IPS-15b (cell line): ENCODE results near the gene MED15.
"Not testable (repeated sequence)": the region's sequence is repeated elsewhere in the genome, so short reads cannot be mapped to it uniquely, and the experiment has no call there.

Source experiments
- H3K27me3 ChIP-seq: one replicate; pipeline ENCODE4 v1.6.1; 2013; ENCODE audit warnings: low read length; ENCODE audit not compliant: control insufficient read depth, insufficient read depth
- H3K36me3 ChIP-seq: one replicate; pipeline ENCODE4 v1.6.1; 2013; ENCODE audit warnings: low read length; ENCODE audit not compliant: control insufficient read depth, insufficient read depth
- H3K4me1 ChIP-seq: one replicate; pipeline ENCODE4 v1.6.1; 2013; ENCODE audit warnings: mild to moderate bottlenecking, low read length; ENCODE audit not compliant: control insufficient read depth, insufficient read depth
- H3K4me3 ChIP-seq: one replicate; pipeline ENCODE4 v1.5.1; 2013; ENCODE audit warnings: low read depth, low read length
- H3K9ac ChIP-seq: one replicate; pipeline ENCODE4 v1.6.1; 2013; ENCODE audit warnings: low read depth, mild to moderate bottlenecking, low read length
- H3K9me3 ChIP-seq: one replicate; pipeline ENCODE4 v1.6.1; 2013; ENCODE audit warnings: mild to moderate bottlenecking, low read length; ENCODE audit not compliant: control insufficient read depth, insufficient read depth

The MED15 gene

GRCh38 chr22:20588092-20588842 lies 80.9 kb downstream of the MED15 start:
- Histone ChIP-seq H3K4me3 (no peak overlapping the region), H3K27me3 (no peaks in the 10 kb centered on the region), H3K9ac (no peak overlapping the region), H3K9me3 (no peaks in the 10 kb centered on the region), H3K4me1 (no peaks in the 10 kb centered on the region), H3K36me3 (peaks cover 38% of the 10 kb centered on the region)

DNA sequence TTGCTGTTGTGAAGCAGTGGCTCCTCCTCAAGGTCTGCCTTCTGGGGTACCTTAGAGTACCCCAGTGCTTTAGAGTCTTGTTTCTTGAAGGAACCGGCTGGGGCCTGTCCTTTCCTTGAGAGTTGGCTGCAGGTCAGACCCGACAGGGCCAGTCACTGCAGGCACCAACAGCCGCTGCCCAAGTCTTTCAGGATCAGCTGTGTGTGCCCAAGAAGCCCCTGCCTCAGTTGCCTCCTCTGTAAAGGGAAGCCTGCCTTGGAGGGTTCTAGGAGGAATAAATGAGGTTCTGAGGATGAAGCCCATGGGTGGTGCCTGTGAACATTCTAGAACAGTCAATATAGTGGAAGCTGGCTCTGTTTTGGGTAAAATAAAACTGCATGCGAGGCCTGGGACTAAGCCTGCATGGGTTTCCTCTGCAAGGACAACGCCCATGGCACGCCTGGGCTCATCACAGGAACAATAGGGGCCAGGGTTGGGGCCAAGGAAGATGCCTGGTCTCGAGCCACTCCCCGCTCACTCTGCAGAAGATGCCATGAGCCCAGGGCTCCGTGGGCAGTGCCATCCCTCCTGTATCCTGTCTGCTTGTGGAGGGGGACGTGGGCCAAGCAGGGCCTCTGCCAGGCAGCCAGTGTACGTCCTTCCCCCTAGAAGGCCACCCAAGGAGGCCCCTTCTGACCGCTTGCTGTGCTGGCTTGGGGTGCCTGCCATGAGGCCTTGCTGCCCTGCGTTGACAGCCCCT lies 81.6 kb downstream of the MED15 start:
- peaks cover 32% of the 10 kb centered on the region for H3K36me3 ChIP-seq
- no peak overlapping the region for H3K9ac ChIP-seq
- H3K4me1 ChIP-seq, result no peaks in the 10 kb centered on the region
- H3K9me3 ChIP-seq, result no peaks in the 10 kb centered on the region
- no peak overlapping the region for H3K4me3 ChIP-seq
- no peaks in the 10 kb centered on the region for H3K27me3 ChIP-seq

GRCh38 chr22:20589614-20590476 lies 82.4 kb downstream of the MED15 start:
- H3K9me3 ChIP-seq, result no peaks in the 10 kb centered on the region
- H3K4me3 ChIP-seq, result no peak overlapping the region
- H3K4me1 ChIP-seq, result no peaks in the 10 kb centered on the region
- H3K36me3 ChIP-seq, result peaks cover 23% of the 10 kb centered on the region
- H3K27me3 ChIP-seq, result no peaks in the 10 kb centered on the region
- H3K9ac ChIP-seq, result no peak overlapping the region

GRCh38 chr22:20590477-20591294 lies 83.3 kb downstream of the MED15 start:
- H3K9ac ChIP-seq, result no peak overlapping the region
- peaks cover 15% of the 10 kb centered on the region for H3K36me3 ChIP-seq

DNA sequence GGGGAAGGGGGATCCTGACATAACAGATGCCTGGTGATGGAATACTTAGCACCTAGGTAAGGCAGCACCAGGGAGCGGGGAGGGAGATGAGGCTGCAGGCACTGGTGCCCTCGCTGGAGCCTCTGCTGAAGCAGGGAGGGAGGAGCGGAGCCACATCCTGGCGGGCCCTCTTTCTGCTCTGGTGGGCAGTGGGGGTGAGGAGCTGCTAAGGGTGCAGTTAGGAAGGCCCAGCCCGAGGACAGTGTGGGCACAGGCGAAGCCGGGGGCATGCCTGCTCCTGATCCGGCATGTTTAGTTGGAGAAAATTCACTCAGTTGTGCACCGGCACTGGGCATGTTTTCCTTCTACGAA lies 83.9 kb downstream of the MED15 start:
- Histone ChIP-seq H3K9me3 (no peaks in the 10 kb centered on the region), H3K36me3 (peaks cover 9% of the 10 kb centered on the region), H3K4me3 (no peak overlapping the region), H3K9ac (no peak overlapping the region), H3K27me3 (no peaks in the 10 kb centered on the region), H3K4me1 (no peaks in the 10 kb centered on the region)

More at GRCh38 chr22:20590477-20591294, 83.3 kb downstream of the MED15 start:
- H3K9me3 ChIP-seq, result no peaks in the 10 kb centered on the region
- no peaks in the 10 kb centered on the region for H3K4me1 ChIP-seq
- H3K27me3 ChIP-seq, result no peaks in the 10 kb centered on the region
- H3K4me3 ChIP-seq, result no peak overlapping the region

GRCh38 chr22:20591660-20592310 lies 84.4 kb downstream of the MED15 start:
- Histone ChIP-seq H3K4me3 (no peak overlapping the region), H3K36me3 (peaks cover 4% of the 10 kb centered on the region), H3K9me3 (no peaks in the 10 kb centered on the region), H3K9ac (no peak overlapping the region), H3K27me3 (no peaks in the 10 kb centered on the region), H3K4me1 (no peaks in the 10 kb centered on the region)

DNA sequence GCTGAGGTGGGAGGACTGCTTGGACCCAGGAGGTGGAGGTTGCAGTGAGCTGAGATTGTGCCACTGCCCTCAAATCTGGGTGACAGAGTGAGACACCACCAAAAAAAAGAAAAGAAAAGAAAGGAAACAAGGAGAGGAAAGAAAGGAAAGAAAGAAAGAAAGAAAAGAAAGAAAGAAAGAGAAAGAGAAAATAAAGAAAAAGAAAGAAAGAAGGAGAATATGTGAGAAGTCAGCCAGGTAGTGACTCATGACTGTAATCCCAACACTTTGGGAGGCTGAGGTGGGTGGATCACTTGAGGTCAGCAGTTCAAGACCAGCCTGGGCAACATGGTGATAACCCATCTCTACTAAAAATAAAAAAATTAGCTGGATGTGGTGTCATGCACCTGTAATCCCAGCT lies 86.6 kb downstream of the MED15 start:
- H3K4me1 ChIP-seq, H3K9ac ChIP-seq, H3K4me3 ChIP-seq, H3K36me3 ChIP-seq, H3K27me3 ChIP-seq, H3K9me3 ChIP-seq: not testable (repeated sequence)

GRCh38 chr22:20594486-20594885 lies 87.1 kb downstream of the MED15 start:
- not testable (repeated sequence) for H3K27me3 ChIP-seq, H3K9me3 ChIP-seq, H3K4me3 ChIP-seq, H3K36me3 ChIP-seq, H3K9ac ChIP-seq, H3K4me1 ChIP-seq

DNA sequence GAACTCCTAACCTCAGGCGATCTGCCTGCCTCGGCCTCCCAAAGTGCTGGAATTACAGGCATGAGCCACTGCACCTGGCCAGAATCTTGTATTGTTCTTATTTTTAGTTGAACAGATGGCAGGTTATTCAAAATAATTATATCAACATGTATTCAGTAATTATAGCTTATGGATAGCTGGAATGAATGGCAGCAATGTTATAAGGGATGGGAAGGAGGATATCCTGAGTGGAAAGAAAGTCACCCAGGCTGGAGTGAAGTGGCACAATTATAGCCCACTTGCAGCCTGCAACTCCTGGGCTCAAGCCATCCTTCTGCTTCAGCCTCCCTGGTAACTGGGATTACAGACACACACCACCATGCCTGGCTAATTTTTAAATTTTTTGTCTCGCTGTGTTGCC lies 88.1 kb downstream of the MED15 start:
- H3K36me3 ChIP-seq, result no peaks in the 10 kb centered on the region
- H3K9ac ChIP-seq, result no peak overlapping the region
- no peaks in the 10 kb centered on the region for H3K9me3 ChIP-seq
- H3K4me3 ChIP-seq, result no peak overlapping the region
- no peaks in the 10 kb centered on the region for H3K4me1 ChIP-seq
- H3K27me3 ChIP-seq, result no peaks in the 10 kb centered on the region

DNA sequence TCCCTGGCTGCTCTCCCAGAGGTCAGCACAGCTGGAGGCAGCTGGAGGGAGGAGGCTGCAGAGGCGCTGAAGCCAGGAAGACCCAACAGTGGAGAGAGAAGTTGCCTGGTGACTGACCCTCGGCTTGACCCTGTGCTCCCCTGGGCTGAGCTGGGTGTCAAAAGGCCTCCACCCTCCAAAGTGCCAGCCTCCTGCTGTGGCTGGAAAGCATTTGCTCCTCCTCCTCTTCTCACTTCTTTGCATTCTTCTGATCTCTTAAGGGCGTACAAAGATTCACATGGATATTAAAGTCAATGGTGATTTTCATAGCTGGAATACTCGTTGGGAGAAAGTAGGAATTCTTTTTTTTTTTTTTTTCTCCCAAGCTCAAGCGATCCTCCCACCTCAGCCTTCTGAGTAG lies 91.7 kb downstream of the MED15 start:
- Histone ChIP-seq H3K27me3 (no peaks in the 10 kb centered on the region), H3K9ac (no peak overlapping the region), H3K4me1 (no peaks in the 10 kb centered on the region), H3K9me3 (no peaks in the 10 kb centered on the region), H3K36me3 (no peaks in the 10 kb centered on the region), H3K4me3 (no peak overlapping the region)
